Activated T-helper 1 cell treated with Interleukin-2 at 50 U/mL for 16 hours (primary cell): ENCODE measurements around the gene ST6GALNAC4.
"Not testable (repeated sequence)": the region's sequence is repeated elsewhere in the genome, so short reads cannot be mapped to it uniquely, and the experiment has no call there.

Experiments
- DNase-seq: peaks from one replicate; pipeline ENCODE4 v3.0.0-alpha.2; 2020; ENCODE audit warnings: low read depth

ST6GALNAC4 gene

DNA sequence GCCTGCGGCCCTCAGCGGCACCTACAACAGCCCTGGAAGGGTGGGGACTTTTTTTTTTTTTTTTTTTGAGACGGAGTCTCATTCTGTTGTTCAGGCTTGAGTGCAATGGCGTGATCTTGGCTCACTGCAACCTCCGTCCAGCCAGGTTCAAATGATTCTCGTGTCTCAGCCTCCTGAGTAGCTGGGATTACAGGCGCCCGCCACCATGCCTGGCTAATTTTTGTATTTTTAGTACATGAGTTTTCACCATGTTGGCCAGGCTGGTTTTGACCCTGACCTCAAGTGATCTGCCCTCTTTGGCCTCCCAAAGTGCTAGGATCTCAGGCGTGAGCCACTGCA lies 46.7 kb downstream of the ST6GALNAC4 start:
- not testable (repeated sequence) for DNase-seq

GRCh38 chr9:127869310-127870152 lies 47.3 kb downstream of the ST6GALNAC4 start:
- peak; percentile 57 for DNase-seq

DNA sequence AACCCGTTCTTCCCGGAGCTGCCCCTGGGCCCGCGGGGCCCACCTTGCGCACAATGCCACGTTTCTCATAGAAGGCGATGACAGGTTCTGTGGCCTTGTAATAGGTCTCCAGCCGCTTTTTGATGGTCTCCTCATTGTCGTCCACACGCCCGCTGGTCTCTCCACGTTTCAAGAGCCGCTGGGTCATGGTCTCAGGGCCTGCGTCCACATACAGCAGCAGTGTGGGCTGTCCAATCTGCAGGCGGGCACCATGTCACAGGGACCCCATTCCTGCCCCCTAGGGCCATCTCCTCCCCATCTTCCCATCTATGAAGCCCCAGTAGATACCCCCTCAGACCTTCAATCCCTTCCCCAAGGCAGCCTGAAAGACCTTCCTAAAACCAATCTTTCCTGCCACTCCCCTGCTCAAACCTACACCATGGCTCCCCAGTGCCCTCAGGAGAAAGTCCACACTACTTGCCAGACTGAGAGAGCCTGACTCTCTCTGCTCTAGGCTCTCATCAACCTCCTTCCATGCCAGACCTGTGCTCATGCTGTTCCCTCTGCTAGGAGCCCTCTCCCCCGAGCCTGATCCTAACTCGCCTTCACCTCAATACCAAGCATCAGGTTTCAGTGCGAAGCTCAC lies 48.5 kb downstream of the ST6GALNAC4 start:
- DNase-seq: no peak

DNA sequence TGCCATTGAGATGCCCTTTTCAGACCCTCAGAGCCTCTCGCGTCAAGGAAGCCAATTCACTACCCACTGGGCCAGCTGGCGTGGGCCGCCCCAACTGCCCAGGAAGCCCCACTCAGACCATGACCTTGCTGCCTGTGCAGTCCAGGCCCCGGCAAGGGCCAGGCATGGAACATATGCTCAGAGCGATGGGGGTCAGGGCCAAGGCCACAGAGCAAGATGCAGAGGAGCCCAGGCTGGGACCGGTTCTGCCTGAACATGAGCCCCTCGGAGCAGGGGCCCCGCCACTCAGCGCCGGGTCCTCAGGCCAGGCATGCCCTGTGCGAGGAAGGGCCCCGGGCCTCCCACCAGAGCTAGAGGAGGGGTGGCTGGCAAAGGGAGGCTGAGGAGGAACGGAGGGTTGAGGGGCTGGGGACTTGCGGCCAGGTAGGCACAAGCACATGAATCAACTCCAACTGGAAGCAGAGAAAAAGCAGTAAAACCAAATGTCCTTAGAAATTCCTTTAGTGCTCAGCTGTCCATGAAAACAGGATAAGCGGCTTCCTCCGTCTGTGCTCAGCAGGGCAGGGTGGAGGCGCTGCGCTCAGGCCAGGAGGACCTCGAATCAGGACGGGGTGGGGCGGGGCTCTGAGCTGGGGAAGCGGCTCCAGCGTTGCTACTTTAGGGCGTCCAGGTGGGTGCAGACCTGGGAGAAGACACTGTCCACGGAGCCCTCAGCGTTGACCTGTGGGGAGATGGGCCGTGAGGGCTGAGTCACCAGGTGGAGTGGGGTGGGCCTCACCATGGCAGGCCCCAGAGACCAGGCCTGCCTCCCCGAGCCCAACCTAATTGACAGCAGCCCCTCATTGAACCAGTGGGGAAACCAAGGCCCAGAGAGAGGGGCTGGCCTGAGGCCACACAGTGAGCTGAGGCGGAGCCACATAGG lies 49.2 kb downstream of the ST6GALNAC4 start:
- no peak for DNase-seq

- no peak for DNase-seq
Measured at GRCh38 chr9:127866535-127866934, 50.3 kb downstream of the ST6GALNAC4 start.

DNA sequence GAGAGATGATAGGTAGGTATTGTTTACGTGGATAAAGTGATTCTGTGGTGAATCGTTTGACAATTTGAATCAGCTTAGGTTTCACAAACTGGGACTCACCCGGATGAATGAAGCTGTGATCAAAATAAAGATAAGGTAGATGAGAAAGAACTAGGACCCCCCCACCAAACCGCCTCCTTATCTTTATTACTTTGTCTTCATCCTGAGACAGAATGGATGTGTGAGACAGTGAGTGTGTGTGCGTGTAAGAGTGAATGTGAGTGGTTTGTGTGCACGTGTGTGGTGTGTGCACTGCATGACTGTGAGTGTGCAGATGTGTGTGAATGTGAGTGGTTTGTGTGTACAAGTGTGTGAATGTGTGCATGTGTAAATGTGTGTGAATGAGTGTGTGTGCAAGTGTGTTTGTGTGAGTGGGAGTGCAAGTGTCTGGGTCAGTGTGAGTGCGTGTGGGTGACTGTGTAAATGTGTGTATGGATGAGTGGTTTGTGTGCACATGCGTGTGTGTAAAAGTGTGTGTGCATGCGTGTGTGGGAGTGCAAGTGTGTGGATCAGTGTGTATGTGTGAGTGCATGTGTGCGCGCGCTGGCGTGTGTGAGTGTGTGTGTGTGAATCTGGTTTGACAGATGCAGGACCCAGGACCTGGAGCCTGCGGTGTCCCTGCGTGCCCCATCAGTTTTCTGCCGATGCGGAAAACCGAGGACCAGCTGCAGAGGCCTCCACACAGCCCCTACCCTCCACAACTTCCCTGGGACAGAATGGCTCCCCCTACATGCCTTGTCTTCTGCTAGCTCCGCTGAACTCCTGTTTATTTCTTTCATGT lies 51.0 kb downstream of the ST6GALNAC4 start:
- DNase-seq: no peak

- DNase-seq: no peak
Measured at GRCh38 chr9:127863191-127863621, 53.6 kb downstream of the ST6GALNAC4 start.

DNA sequence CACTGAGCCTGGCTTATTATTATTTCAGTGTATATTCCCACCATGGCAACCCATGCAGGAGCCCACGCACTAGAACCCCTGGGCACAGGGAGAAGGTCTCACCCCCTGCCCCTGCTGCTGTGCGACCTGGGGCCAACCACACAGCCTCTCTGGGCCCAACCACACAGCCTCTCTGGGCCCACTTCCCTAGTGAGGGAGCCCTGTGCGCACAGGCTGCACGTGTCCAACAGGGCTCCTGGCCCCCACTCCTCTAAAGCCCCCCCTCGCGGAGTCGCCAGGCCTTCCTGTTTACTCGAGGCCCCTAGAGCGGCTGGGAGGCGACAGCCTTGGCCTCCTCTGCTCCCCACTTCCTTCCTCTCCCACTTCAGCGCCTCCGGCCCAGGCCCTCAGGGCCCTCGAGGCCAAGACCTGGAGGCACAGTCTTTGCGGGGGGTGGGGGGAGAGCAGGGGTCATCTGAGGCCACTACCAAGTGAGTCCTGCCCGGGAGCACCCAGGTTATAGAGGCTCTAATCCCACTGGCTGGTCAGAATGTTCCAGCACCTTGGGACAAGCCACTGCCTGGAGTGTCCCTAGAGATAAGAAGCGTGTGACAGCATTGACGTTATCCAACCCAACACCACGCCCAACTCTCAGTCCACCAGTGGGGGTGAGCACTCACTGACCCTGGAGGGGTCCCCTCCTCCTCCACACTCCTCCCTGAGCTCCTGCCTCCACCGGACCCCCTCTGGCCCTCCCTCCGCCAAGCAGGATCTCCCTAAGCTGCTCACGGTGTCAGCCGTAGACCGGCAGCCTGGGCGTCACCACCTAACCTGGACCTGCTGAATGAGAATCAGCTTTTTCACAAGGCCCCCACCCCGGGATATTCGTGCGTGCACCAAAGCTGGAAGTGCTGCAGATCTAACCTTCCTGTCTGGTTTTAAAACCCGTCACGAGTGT lies 54.5 kb downstream of the ST6GALNAC4 start:
- DNase-seq: peak; percentile 54

DNA sequence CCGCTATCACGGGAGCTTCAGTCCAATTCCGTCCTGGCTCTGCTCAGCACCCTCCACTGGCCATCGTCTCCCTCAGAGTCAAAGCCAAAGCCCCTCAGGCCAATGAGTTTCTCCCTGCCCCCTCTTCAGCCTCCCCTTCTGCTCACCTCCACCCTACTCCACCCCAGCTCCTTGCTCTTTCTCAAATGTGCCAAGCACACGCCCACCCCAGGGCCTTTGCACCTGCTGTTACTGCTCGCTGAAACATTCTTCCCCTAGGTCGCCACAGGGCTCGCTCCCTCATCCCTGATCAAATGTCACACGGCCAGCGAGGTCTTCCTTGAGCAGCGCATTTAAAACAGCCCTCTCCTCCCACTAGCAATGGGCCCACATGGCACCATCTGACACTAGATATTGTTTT lies 56.1 kb downstream of the ST6GALNAC4 start:
- no peak for DNase-seq

- no peak for DNase-seq
Measured at GRCh38 chr9:127860260-127860659, 56.6 kb downstream of the ST6GALNAC4 start.

DNA sequence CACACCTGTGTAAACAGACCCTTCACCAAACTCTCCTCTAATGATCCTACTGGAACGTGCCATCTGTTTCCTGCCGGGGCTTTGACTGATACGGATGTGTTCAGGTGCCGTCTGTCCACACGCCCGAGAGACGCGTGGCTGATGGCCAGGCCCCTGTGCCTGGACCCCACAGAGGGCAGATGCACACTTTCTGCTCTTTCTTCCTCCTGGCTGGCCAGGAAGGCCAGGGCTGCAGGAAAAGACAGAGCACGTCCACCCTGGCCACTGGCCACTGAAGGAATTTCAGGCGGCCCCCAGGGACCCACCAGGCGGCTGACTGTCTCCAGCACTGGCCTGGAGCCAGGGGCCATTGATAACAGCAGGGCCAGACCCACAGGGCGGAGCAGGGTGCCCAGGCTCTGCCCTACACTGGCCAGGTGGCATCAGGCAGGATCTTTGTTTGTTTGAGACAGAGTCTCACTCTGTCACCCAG lies 58.8 kb downstream of the ST6GALNAC4 start:
- DNase-seq: no peak
